Measurements from ENCODE around the gene CGB3.

DNA sequence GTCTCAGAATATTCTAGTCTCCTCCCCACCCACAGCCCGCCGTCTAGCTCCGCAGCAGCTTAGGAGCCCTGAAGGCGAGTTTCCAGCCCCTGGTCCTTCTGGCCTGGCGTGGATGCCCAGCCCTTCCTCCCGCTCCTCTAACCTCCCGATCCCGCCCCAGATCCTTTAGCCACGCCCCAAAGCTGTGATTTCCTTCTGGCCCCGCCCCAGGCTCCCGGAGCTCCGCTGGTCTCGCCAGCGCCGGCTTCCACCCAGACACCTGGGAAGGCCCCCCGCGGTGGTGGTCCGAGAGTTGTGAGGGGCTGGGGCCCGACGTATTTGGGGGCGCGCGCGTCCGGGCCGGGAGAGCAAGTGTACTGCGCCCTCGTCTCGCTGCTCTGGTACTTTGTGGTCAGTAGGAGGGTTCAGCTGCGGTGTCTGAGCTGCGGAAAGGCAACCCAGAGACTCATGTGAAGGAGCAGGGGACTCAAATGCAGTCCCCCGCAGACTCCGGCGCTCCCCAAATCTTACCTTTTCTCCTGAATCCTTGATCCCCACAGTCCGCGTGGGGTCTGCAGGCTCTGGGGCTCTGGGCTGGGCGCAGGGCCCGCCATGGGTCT, 33.6 kb upstream of the CGB3 start, which contains the start of gene CGB7:
- TF ChIP-seq, protein P1, sequence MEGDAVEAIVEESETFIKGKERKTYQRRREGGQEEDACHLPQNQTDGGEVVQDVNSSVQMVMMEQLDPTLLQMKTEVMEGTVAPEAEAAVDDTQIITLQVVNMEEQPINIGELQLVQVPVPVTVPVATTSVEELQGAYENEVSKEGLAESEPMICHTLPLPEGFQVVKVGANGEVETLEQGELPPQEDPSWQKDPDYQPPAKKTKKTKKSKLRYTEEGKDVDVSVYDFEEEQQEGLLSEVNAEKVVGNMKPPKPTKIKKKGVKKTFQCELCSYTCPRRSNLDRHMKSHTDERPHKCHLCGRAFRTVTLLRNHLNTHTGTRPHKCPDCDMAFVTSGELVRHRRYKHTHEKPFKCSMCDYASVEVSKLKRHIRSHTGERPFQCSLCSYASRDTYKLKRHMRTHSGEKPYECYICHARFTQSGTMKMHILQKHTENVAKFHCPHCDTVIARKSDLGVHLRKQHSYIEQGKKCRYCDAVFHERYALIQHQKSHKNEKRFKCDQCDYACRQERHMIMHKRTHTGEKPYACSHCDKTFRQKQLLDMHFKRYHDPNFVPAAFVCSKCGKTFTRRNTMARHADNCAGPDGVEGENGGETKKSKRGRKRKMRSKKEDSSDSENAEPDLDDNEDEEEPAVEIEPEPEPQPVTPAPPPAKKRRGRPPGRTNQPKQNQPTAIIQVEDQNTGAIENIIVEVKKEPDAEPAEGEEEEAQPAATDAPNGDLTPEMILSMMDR (conservative IDR thresholded peaks at IDR 0.05; ENCODE audit: low read length), result no peak
- TF ChIP-seq EZH2phosphoT487 (IDR thresholded peaks at IDR 0.05; ENCODE audit: borderline replicate concordance, low read depth, low read length), result no peak
